Trophoblast cell (in vitro differentiated cells and primary cell): ENCODE data around the gene IL4I1.

ENCODE experiments used
- DNase-seq, 2 donors: peaks; one replicate each; pipeline ENCODE4 v3.0.0-alpha.2; 2016
- H2AFZ ChIP-seq: 2 replicates; pipeline ENCODE4 v1.6.1; 2013; ENCODE audit warnings: low read length, moderate library complexity, mild to moderate bottlenecking; ENCODE audit not compliant: insufficient read depth, poor library complexity
- H2AK5ac ChIP-seq: 2 replicates; pipeline ENCODE4 v1.6.1; 2013; ENCODE audit warnings: mild to moderate bottlenecking, low read length
- H2BK120ac ChIP-seq: 2 replicates; pipeline ENCODE4 v1.6.1; 2013; ENCODE audit warnings: low read length, mild to moderate bottlenecking, moderate library complexity; ENCODE audit not compliant: insufficient read depth, poor library complexity
- H2BK12ac ChIP-seq: 2 replicates; pipeline ENCODE4 v1.6.1; 2013; ENCODE audit warnings: mild to moderate bottlenecking, low read length, moderate library complexity
- H2BK5ac ChIP-seq: 2 replicates; pipeline ENCODE4 v1.6.1; 2013; ENCODE audit warnings: low read length, low read depth, moderate library complexity, mild to moderate bottlenecking; ENCODE audit not compliant: poor library complexity
- H3K14ac ChIP-seq: 2 replicates; pipeline ENCODE4 v1.6.1; 2013; ENCODE audit warnings: mild to moderate bottlenecking, low read length
- H3K18ac ChIP-seq: 2 replicates; pipeline ENCODE4 v1.6.1; 2013; ENCODE audit warnings: mild to moderate bottlenecking, low read length
- H3K23ac ChIP-seq: 2 replicates; pipeline ENCODE4 v1.6.1; 2013; ENCODE audit warnings: low read length
- H3K27ac ChIP-seq: 2 replicates; pipeline ENCODE4 v1.5.1; 2013; ENCODE audit warnings: low read depth, mild to moderate bottlenecking, inconsistent platforms, low read length, moderate library complexity
- H3K27me3 ChIP-seq: 2 replicates; pipeline ENCODE4 v1.6.1; 2013; ENCODE audit warnings: inconsistent platforms, mild to moderate bottlenecking, low read length, moderate library complexity; ENCODE audit not compliant: insufficient read depth
- H3K36me3 ChIP-seq, 2 experiments: 1 replicate in 1 of 2; 2 replicates in 1 of 2; pipeline ENCODE4 v1.6.1; 2013; ENCODE audit warnings: low read length in 2 of 2, mild to moderate bottlenecking in 2 of 2, moderate library complexity in 1 of 2; ENCODE audit not compliant: insufficient read depth in 2 of 2, control insufficient read depth in 1 of 2
- H3K4ac ChIP-seq: 2 replicates; pipeline ENCODE4 v1.6.1; 2013; ENCODE audit warnings: low read depth, mild to moderate bottlenecking, low read length, moderate library complexity
- H3K4me1 ChIP-seq, 2 experiments: 1 replicate in 1 of 2; 2 replicates in 1 of 2; pipeline ENCODE4 v1.6.1; 2013; ENCODE audit warnings: low read length in 2 of 2, mild to moderate bottlenecking in 2 of 2, moderate library complexity in 1 of 2; ENCODE audit not compliant: insufficient read depth in 2 of 2, control insufficient read depth in 1 of 2
- H3K4me2 ChIP-seq: 2 replicates; pipeline ENCODE4 v1.6.1; 2013; ENCODE audit warnings: inconsistent platforms, mild to moderate bottlenecking, low read length, moderate library complexity
- H3K4me3 ChIP-seq: 2 replicates; pipeline ENCODE4 v1.5.1; 2013; ENCODE audit warnings: mild to moderate bottlenecking, low read depth, low read length, inconsistent platforms
- H3K79me1 ChIP-seq: one replicate; pipeline ENCODE4 v1.6.1; 2013; ENCODE audit warnings: low read length
- H3K79me2 ChIP-seq: 2 replicates; pipeline ENCODE4 v1.6.1; 2013; ENCODE audit warnings: low read length, mild to moderate bottlenecking; ENCODE audit not compliant: control insufficient read depth, insufficient read depth, poor library complexity
- H3K9ac ChIP-seq: 2 replicates; pipeline ENCODE4 v1.6.1; 2013; ENCODE audit warnings: mild to moderate bottlenecking, low read length
- H3K9me3 ChIP-seq: 2 replicates; pipeline ENCODE4 v1.6.1; 2013; ENCODE audit warnings: low read depth, mild to moderate bottlenecking, control low read depth, inconsistent platforms, low read length; ENCODE audit not compliant: insufficient read depth
- H4K12ac ChIP-seq: 2 replicates; pipeline ENCODE4 v1.6.1; 2013; ENCODE audit warnings: low read depth, mild to moderate bottlenecking, low read length, moderate library complexity
- H4K8ac ChIP-seq: 2 replicates; pipeline ENCODE4 v1.6.1; 2013; ENCODE audit warnings: low read depth, mild to moderate bottlenecking, low read length, moderate library complexity
- H4K91ac ChIP-seq: one replicate; pipeline ENCODE4 v1.6.1; 2013; ENCODE audit warnings: low read depth, mild to moderate bottlenecking, low read length, moderate library complexity
- WGBS: extraction: QIAGEN DNeasy Blood & Tissue Kit; methylation state at CpG from one replicate; pipeline ENCODE4 v1.1.7; 2013; ENCODE audit warnings: missing lambda C conversion rate; ENCODE audit not compliant: insufficient read length, insufficient coverage; ENCODE audit errors: extremely low coverage; 5-methylcytosine and 5-hydroxymethylcytosine counted together

The IL4I1 gene

DNA sequence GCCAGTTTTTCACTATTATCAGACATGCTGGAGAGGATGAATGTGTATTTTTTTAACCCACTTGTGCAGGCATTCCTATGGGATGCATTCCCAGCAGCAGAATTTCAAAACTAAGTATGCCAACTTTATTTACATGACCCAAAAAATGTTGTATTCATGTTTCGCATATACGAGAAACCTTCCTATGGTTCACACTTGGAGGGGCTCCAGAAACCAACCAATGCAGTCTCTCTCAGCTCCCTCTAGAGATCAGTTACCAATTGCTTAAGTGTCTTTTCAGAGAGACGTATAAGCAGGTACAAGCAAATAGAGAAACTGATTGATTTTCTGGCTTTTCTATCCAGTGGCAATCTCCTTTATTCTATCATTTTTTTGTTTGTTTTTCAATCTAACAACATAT, 51.3 kb downstream of the IL4I1 start:
- H4K91ac ChIP-seq, result no peak overlapping the region
- H3K4ac ChIP-seq, result no peak overlapping the region
- H4K8ac ChIP-seq, result no peak overlapping the region
- H3K14ac ChIP-seq, result no peak overlapping the region
- no peak overlapping the region for H2BK5ac ChIP-seq
- no peak overlapping the region for H3K18ac ChIP-seq
- no peak overlapping the region for H2BK120ac ChIP-seq
- H3K79me1 ChIP-seq, result no peaks in the 10 kb centered on the region
- no peak overlapping the region for H2BK12ac ChIP-seq
- H3K4me1 ChIP-seq, result peaks cover 3 to 8% of the 10 kb centered on the region in 2 experiments
- H3K23ac ChIP-seq, result no peak overlapping the region
- WGBS, result no CpG with 5 or more reads among the region's 3 CpGs
- no peak overlapping the region for H3K4me2 ChIP-seq
- no peak overlapping the region for H2AK5ac ChIP-seq
- H3K27ac ChIP-seq, result no peak overlapping the region
- peaks cover 10 to 16% of the 10 kb centered on the region in 2 experiments for H3K36me3 ChIP-seq
- H3K4me3 ChIP-seq, result no peak overlapping the region
- H3K9me3 ChIP-seq, result no peaks in the 10 kb centered on the region
- H4K12ac ChIP-seq, result no peak overlapping the region
- no peak for DNase-seq
- no peaks in the 10 kb centered on the region for H3K79me2 ChIP-seq
- H2AFZ ChIP-seq, result no peak overlapping the region
- no peaks in the 10 kb centered on the region for H3K27me3 ChIP-seq
- H3K9ac ChIP-seq, result no peak overlapping the region

DNA sequence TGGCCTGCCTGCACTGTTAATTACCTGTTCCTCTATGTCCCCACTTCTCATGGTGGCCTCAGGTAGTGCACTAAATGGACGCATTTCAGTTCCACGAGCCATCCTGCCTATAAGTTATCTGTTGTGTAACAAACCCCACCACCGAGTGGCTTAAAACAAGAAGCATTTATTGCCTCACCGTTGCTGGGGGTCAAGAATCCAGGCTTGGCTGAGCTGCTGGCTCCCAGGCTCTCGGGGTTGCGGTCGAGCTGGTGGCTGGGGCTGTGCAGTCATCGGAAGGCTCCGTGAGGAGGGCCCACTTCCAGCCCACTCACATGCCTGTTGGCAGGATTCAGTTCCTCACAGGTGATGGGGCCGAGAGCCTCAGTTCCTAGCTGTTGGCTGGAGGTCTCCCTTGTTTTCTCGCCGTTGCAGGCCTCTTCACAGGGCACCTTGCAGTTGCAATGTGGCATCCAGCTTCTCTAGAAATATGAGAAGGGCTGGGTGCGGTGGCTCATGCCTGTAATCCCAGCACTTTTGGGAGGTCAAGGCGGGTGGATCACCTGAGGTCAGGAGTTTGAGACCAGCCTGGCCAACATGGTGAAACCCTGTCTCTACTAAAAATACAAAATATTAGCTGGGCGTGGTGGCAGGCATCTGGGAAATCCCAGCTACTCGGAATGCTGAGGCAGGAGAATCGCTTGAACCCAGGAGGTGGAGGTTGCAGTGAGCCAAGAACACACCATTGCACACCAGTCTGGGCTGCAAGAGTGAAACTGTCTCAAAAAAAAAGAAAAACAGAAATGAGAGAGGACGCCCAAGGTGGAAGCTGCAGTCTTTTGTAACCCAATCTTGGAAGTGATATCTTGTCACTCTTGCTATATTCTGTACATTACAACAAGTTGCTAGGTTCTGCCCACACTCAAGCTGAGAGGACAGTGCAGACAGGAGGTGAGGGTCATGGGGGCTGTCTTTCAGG, 52.3 kb downstream of the IL4I1 start:
- no peaks in the 10 kb centered on the region for H3K27me3 ChIP-seq
- H2BK5ac ChIP-seq, result no peak overlapping the region
- H3K79me1 ChIP-seq, result no peaks in the 10 kb centered on the region
- H3K23ac ChIP-seq, result no peak overlapping the region
- no peak overlapping the region for H3K9ac ChIP-seq
- no peaks in the 10 kb centered on the region for H3K79me2 ChIP-seq
- H2AK5ac ChIP-seq, result no peak overlapping the region
- H2BK12ac ChIP-seq, result no peak overlapping the region
- H4K12ac ChIP-seq, result no peak overlapping the region
- no peak overlapping the region for H3K27ac ChIP-seq
- peaks cover 16 to 18% of the 10 kb centered on the region in 2 experiments for H3K36me3 ChIP-seq
- no peak overlapping the region for H3K14ac ChIP-seq
- H4K8ac ChIP-seq, result no peak overlapping the region
- H3K4me3 ChIP-seq, result no peak overlapping the region
- WGBS, result no CpG with 5 or more reads among the region's 18 CpGs
- H3K4ac ChIP-seq, result no peak overlapping the region
- no peak overlapping the region for H2BK120ac ChIP-seq
- no peak overlapping the region for H3K18ac ChIP-seq
- no peaks in the 10 kb centered on the region for H3K9me3 ChIP-seq
- no peak overlapping the region for H4K91ac ChIP-seq
- peak; percentile 43 to 48 for DNase-seq
- H3K4me2 ChIP-seq, result no peak overlapping the region
- no peak overlapping the region for H2AFZ ChIP-seq
- H3K4me1 ChIP-seq, result peaks cover 0 to 4% of the 10 kb centered on the region in 2 experiments

DNA sequence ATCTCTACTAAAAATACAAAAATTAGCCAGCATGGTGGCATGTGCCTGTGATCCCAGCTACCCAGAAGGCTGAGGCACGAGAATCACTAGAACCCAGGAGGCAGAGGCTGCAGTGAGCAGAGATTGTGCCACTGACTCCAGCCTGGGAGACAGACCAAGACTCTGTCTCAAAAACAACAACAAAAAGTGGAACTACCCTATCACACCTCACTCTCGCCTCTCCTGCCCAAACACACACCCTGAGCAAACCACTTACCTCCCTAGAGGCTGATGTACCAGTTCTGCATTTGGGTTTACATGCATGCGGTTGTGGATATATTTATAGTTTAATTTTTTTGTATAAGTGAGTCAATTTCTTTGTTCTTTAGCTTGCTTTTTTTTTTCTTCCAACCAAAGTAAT, 53.4 kb downstream of the IL4I1 start:
- H2BK120ac ChIP-seq, result no peak overlapping the region
- no peak overlapping the region for H3K23ac ChIP-seq
- no peak overlapping the region for H2AFZ ChIP-seq
- H3K79me2 ChIP-seq, result no peaks in the 10 kb centered on the region
- no peak overlapping the region for H2BK12ac ChIP-seq
- H4K8ac ChIP-seq, result no peak overlapping the region
- H3K79me1 ChIP-seq, result no peaks in the 10 kb centered on the region
- no peak overlapping the region for H3K4me3 ChIP-seq
- no CpG with 5 or more reads among the region's 3 CpGs for WGBS
- no peak overlapping the region for H2BK5ac ChIP-seq
- H3K27me3 ChIP-seq, result no peaks in the 10 kb centered on the region
- no peaks in the 10 kb centered on the region for H3K9me3 ChIP-seq
- H4K91ac ChIP-seq, result no peak overlapping the region
- H3K4me1 ChIP-seq, result peaks cover 0 to 2% of the 10 kb centered on the region in 2 experiments
- no peak overlapping the region for H3K9ac ChIP-seq
- H3K14ac ChIP-seq, result no peak overlapping the region
- H4K12ac ChIP-seq, result no peak overlapping the region
- DNase-seq, result no peak
- no peak overlapping the region for H3K18ac ChIP-seq
- H2AK5ac ChIP-seq, result no peak overlapping the region
- no peak overlapping the region for H3K27ac ChIP-seq
- no peak overlapping the region for H3K4me2 ChIP-seq
- H3K36me3 ChIP-seq, result peaks cover 25 to 26% of the 10 kb centered on the region in 2 experiments
- H3K4ac ChIP-seq, result no peak overlapping the region

DNA sequence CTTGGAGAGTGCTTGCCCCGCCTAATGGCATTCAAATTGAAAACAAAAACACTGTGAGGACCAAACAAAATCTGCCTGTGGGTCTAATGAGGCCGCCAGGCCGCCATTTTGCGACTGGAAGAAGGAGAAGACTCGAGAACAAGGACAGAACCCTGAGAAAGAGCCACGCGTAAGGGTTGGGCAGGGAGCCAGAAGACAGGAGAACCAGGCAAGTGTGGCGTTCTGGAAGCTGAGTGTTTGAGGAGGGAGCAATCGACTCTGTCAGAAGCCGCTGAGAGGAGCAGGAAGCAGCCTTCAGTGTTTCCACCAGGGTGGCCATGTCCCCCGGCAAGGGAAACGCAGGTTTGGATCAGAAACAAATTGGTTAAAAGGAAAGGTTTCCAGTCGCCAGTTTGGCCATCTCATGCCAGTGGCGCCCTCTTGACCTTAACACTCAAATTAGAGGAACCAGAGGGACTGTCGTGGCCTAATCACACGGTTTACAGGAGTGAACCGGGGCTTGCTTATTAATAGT, 55.9 kb downstream of the IL4I1 start:
- Histone ChIP-seq H3K9ac (no peak overlapping the region), H4K91ac (no peak overlapping the region), H3K14ac (no peak overlapping the region), H3K4me3 (no peak overlapping the region), H2AK5ac (no peak overlapping the region), H2BK12ac (no peak overlapping the region), H2BK120ac (no peak overlapping the region), H3K4ac (no peak overlapping the region), H3K4me2 (no peak overlapping the region), H3K27ac (no peak overlapping the region), H3K36me3 (peaks cover 48 to 50% of the 10 kb centered on the region in 2 experiments), H3K23ac (no peak overlapping the region), H2BK5ac (no peak overlapping the region), H3K79me2 (no peaks in the 10 kb centered on the region), H4K12ac (no peak overlapping the region), H2AFZ (no peak overlapping the region), H4K8ac (no peak overlapping the region), H3K4me1 (peaks cover 0 to 3% of the 10 kb centered on the region in 2 experiments), H3K9me3 (no peaks in the 10 kb centered on the region), H3K79me1 (no peaks in the 10 kb centered on the region), H3K18ac (no peak overlapping the region), H3K27me3 (no peaks in the 10 kb centered on the region)
- DNase-seq, result no peak
- WGBS, result no CpG with 5 or more reads among the region's 17 CpGs
